Stimulated activated CD8-positive, alpha-beta memory T cell treated with anti-CD3 and anti-CD28 coated beads, Interleukin-4, amount 100 ng/mL, for 48 hours (primary cell): ENCODE results near the gene DOK6.

ENCODE experiments used
- DNase-seq: peaks from one replicate; pipeline ENCODE4 v3.0.0-alpha.2; 2020

The DOK6 gene

GRCh38 chr18:69556228-69556627 is 155.5 kb downstream of the DOK6 start:
- no peak for DNase-seq

GRCh38 chr18:69557282-69557681 is 156.6 kb downstream of the DOK6 start:
- DNase-seq: no peak

GRCh38 chr18:69558052-69558451 is 157.4 kb downstream of the DOK6 start:
- DNase-seq: no peak

GRCh38 chr18:69559604-69560003 is 158.9 kb downstream of the DOK6 start:
- DNase-seq: no peak

GRCh38 chr18:69564602-69565001 is 163.9 kb downstream of the DOK6 start:
- no peak for DNase-seq

- no peak for DNase-seq
Measured at GRCh38 chr18:69567813-69568488, 167.3 kb downstream of the DOK6 start.

GRCh38 chr18:69569133-69569532 is 168.4 kb downstream of the DOK6 start:
- no peak for DNase-seq

- DNase-seq: no peak
Measured at GRCh38 chr18:69574401-69574800, 173.7 kb downstream of the DOK6 start.

GRCh38 chr18:69580107-69580506 is 179.4 kb downstream of the DOK6 start:
- DNase-seq: no peak

- no peak for DNase-seq
Measured at GRCh38 chr18:69584429-69584828, 183.7 kb downstream of the DOK6 start.

GRCh38 chr18:69585696-69586095 is 185.0 kb downstream of the DOK6 start:
- no peak for DNase-seq

- DNase-seq: no peak
Measured at GRCh38 chr18:69586537-69586936, 185.8 kb downstream of the DOK6 start.

- DNase-seq: no peak
Measured at GRCh38 chr18:69588301-69588700, 187.6 kb downstream of the DOK6 start.

- DNase-seq: no peak
Measured at GRCh38 chr18:69590150-69590549, 189.5 kb downstream of the DOK6 start.

GRCh38 chr18:69596345-69596744 is 195.7 kb downstream of the DOK6 start:
- no peak for DNase-seq

GRCh38 chr18:69597561-69597960 is 196.9 kb downstream of the DOK6 start:
- no peak for DNase-seq

- no peak for DNase-seq
Measured at GRCh38 chr18:69599377-69599776, 198.7 kb downstream of the DOK6 start.

GRCh38 chr18:69612242-69612641 is 211.6 kb downstream of the DOK6 start:
- DNase-seq: no peak

- DNase-seq: no peak
Measured at GRCh38 chr18:69616114-69616513, 215.4 kb downstream of the DOK6 start.

GRCh38 chr18:69617408-69617807 is 216.7 kb downstream of the DOK6 start:
- DNase-seq: no peak

- no peak for DNase-seq
Measured at GRCh38 chr18:69617888-69618287, 217.2 kb downstream of the DOK6 start.

GRCh38 chr18:69622184-69622583 is 221.5 kb downstream of the DOK6 start:
- DNase-seq: no peak

- no peak for DNase-seq
Measured at GRCh38 chr18:69622961-69623360, 222.3 kb downstream of the DOK6 start.

GRCh38 chr18:69626171-69626570 is 225.5 kb downstream of the DOK6 start:
- no peak for DNase-seq

- DNase-seq: no peak
Measured at GRCh38 chr18:69626643-69627242, 226.1 kb downstream of the DOK6 start.
